Medulla oblongata (tissue), 1 donor: ENCODE measurements around the gene PYGM.

Experiments
- DNase-seq: peaks from one replicate; pipeline ENCODE4 v3.0.0-alpha.2; 2015; ENCODE audit errors: extremely low spot score

Gene PYGM

DNA sequence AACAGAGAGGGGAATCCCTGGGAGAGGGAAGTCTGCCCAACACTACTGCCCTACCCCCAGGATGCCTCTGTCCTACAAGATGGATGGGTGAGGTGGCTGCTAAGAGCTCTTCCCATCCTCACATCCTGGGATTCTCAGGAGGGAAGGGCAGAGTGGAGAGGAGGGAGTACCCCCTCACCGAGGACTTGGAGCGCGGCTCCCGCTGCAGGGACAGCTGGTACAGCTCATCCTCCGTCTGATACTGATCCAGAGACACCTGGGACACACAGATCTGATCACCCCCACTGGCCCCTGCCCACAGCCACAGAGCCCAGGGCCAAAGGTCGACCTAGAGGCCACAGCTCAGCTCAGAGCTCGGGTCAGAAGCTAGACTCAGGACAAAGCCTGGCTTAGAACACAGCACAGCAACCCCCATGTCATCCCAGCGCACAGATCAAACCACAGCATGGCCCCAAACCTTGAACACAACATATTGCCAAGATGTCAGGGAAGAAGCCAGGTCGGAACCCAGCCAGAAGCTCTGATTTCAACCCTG is 24.0 kb downstream of the PYGM start:
- DNase-seq: no peak

DNA sequence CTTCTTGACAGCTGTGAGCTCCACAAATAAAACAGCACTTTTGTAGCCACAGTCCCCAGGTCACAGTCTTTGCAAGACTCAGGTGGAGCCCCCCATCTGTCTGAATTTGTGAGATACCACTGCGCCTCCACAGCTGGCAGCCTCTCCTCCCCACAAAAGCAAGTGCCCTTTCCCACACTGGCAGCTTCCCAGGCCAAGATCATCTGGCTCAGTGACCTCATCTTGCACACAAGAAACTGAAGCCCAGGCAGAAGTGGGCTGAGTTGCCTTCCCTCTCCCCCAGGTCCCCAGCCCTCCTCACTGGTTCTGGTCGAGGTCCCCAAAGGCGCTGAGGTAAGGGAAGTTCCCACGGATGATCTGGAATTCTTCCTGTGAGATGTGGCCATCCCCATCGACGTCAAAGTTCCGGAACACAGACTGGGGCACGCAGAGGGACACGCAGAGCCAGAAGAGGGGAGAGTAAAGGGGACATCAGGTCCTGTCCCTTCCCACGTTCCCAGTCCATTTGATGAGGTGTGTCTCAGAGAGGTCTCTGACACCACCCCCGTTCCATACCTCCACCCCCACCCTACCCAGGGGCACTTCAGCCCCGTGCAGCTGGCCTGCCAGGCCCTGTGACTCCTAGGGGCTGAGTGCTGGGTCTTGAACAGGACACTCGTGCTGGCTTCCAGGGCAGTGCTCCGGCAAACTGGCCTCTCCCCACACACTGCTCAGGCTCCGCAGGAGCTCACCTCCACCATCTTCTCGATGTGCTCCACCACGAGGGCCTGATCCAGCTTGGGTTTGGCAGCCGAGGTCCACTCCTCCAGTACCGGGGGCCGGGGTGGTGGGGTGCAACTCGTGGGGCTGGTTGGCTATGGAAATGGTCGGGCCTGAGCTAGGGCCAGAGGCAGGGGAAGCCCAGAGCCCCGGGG is 24.7 kb downstream of the PYGM start:
- DNase-seq: no peak

DNA sequence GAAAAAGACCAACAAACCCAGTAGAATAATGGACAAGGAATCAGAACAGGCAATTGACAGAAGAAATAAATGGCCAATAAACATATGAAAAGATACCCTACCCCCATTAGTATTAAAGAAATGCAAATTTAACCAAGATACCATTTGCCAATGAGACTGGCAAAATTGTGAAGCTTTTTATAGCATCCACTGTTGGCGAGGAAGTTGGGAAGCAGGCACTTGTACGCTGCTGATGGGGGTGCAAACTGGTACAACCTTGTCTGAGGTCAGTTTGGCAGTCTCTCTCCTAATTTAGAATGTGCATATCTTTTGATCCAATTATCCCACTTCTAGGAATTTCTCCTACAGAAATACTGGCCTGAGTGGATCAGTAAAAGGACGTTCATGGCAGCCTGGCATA is 28.2 kb downstream of the PYGM start:
- DNase-seq: no peak

DNA sequence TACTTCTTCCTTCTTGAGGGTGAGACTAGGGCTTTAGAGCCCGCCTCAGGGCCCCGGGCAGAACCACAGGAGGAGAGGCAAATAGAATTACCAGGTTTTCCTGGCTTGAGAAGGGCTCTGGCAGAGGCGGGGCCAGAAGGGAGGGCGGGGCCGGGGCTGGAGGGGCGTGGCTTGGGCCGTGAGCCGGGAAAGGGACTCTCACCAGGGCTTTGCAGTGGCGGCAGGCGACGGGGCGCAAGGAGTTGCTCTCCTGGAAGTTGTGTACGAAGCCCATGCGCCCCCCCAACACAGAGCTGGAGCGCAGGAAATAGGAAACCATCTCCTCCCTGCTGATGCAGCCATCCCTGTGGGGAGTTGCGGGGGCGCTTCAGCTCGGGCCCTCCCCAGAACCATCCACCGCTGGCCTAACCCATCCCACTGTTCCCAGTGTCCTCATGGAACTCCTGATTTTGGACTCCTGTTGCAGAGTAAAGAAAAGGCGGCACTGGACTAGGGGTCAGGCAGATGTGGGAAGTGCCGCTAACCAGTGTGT is 29.9 kb downstream of the PYGM start:
- DNase-seq: no peak

DNA sequence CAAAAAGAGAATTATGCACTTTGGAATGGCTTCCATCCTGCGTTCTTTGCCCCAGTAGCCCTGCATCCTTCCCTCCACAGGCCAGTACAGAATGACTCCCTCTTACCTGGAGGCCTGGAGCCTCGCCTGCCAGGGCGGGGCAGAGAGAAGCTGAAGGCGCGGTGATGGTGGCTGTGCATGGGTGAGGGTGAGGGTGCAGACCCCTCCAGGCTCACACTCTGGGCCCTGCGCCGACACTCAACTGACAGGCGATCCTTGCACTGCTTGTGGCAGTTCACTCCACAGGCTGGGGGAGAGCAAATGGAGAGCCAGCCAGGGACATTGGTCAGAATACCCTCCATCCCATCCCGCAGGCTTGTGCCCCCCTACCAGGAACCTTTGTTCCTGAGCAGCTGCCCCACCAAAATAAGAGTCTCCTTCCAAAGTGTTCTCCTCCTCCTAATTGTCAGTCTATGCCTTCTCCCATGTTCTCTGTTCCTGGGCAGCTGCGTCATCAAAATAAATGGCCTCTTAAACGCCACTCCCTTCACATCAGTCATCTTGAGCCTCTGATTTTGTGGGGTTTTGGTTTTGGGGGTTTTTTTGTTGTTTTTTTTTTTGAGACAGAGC is 30.9 kb downstream of the PYGM start:
- no peak for DNase-seq

DNA sequence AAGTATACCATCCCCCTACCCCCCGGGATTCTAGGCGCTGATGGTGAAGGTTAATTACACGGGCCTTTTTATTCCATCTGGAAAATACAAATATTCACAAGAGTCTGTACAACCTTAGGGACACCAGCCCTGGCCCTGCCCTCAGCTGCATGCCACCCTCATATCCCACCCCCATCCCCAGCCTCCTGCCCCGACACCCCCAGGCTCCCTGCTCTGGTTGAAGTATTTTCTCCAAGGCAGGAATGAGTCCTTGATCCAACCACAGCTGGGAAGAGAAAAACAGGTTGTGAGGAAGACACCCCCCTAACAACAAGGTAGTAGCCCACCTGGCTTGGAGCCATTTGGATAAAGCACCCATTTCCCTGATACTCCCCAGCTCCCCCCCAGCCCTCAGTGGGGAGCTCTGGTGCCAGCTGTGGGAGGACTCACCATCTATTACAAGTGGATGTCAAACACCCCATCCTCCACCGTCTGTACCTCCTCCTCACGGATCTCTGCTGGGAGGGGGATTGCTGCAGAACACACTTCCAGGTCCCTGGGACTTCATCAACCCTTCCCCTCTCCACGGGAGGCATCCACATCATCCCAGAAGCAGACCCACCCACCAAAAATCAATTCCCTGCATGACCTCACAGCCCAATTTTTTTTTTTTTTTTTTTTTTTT is 32.8 kb downstream of the PYGM start:
- no peak for DNase-seq

DNA sequence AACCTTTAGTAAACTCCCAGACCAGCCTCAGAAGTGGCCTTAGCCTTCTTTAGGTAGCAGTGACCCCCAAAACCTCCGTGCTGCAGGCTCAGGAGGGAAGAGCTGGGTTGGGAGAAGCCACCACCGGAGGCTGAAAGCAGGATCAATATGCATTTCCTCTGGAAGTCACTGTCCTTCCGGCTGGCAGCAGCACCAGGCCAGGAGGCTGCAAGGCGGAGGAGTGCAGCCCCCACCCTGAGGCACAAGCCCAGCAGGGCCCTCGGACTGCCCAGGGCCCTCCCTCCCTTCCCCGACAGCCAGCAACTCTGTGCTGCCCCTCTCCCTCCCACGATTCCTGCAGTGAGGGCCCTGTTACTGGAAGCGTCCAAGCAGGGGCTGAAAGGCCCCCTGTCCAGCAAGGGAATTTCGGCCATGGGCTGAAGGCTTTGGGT is 33.5 kb downstream of the PYGM start:
- no peak for DNase-seq

DNA sequence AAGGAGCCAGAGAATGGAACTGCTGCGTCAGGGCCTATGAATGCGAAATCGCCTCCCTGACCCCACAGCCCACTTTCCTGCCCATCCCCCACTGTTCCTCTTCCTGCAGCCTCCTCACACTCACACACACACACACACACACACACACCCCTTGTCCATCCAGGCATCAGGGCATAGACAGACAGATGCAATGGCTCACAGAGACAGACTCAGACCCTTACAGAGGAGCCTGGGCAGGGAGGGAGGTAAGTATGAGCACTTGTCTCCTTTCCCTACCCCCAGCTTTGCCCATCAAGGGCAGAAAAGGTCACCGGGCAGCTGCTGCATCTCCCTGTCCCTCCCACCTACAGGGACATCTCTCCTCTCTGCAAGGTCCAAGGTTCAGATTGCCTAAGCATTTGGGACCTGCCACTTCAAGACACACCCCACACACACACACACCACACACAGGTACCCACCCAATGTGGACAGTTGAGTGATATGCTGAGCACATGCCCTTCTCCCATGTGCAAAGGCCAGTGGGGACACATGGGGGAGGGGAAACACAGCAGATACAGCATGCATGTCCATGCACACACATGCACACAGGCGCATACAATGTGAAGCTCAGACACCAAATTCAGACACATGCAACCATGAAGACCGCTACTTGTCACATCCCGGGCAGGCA is 34.8 kb downstream of the PYGM start:
- no peak for DNase-seq

DNA sequence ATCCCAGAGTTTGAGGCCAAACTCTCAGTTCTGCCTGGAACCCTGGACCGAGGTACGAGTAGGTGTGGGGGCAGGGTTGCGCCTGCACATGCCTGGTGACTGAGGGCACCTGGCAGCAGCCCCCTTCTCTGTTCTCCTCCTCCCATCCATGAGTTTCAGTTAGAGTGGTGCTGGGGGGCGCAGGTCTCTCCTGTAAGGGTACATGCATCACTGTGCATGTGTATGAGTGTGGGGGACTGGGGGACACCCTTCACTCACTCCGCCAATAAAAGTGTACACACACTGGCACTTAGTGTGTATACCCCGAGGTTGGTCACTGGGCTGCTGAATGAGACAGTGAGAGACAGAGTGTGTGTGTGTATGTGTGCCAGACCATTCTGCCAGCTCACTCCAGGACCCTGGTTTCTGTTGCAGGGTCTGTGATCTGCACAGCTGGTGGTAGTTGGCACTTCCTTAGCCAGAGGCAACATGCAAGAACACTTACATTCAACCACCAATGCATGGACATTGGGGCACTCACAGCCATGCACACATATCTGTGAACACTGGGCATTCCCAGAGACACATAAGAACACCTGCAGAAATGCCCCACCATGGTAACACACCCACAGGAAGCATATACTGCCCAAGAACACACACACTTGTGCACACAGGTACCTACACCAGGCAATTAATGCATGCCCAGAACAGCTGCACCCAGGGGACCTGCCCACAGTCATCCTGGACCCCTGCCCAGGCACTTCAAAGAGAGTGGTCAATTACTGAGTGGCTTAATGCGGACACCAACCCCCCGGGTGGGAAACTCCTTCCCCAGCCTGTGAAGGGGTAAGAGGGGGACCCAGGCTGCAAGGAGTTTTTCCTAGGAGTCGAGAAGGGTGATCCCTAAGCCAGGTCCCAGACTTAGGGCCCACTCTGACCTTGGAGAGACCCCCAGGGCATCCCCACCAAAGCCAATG is 35.6 kb downstream of the PYGM start:
- DNase-seq: no peak

DNA sequence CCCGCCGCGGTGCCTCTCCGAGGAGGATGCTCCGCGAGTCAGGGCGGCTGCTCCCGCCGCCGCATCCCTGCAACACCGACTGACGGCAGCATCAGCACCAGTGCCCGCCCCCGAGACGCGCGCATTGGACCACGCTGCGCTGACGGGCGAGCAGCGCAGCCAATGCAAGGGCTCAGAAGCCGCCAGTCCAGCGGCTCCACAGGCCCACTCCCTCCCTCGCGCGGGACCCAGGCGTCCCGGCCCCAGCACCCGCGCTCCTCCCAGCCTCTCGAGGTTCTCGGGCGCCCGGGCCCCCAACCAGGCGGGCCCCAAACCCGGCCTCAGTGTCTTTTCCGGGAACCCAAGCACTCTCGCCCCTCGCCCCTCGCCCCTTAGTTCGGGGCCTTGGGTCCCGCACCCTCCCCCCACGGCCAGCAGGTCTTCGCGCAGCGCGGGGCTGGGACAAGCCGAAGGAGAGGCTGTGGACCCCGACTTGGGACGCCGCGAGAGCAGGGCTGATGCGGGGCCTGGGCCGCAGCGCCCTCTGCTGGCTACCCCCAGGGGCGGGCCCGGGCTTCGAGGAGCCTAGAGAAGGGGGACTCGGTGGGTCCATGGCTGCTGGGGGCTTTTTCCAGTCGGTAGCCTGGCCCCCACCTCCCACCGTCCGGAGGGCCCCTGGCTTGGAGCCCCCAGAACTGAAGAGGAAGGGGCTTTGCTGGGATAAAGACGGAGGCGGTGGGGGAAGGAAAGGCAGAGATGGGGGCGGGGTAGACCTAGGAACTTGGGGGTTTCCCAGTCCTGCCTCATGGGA is 36.5 kb downstream of the PYGM start, which contains the start of gene NRXN2:
Gene NRXN2 (minus strand): TSS at position 81 of the 790 bp plus-strand sequence. CDS start 9,498 bp downstream, outside the sequence.
- peak; percentile 96 for DNase-seq

DNA sequence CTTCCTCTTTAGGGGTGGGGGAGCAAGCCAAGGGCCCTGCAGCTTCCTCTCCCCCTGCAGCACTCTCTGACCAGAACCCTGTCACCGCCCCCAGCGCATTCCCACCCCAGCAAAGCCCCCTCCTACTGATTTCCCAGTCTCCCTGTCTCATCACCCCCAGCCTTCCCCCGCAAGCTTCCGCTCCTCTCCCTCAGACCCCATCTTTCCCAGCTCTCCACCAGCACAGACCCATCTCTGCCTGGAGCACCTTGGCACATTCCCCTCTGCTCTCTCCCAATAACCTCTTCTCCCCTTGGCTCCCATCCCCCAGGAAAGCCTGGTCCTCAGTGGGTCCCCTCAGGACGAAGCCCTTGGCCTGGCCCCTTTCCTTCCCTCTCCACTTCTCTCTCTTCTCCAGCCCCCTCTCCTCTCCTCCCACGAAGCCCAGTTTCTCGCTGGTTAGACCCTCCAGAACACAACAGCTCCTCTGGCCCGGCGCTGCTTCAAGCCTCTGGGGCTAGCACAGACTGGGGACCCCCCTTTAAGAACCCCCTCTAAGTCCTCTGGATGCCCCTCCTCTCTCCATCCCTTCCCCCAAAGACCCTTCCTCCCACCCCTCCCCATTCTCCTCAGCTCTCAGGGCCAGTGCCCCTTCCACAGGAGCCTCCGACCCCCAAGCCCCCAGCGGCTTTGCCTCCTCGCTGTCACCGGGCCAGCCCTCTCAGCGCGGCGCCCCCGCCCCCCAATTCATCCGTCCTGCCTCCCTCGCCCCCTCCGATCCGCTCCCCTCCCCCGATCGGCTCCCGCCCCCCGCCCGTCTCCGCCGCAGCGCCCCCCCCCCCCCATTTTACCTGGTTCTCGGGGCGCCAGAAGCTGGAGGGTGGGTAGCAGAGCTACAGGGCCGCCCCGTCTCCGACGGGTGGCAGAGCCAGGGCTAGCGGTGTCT is 37.4 kb downstream of the PYGM start:
- DNase-seq: no peak

DNA sequence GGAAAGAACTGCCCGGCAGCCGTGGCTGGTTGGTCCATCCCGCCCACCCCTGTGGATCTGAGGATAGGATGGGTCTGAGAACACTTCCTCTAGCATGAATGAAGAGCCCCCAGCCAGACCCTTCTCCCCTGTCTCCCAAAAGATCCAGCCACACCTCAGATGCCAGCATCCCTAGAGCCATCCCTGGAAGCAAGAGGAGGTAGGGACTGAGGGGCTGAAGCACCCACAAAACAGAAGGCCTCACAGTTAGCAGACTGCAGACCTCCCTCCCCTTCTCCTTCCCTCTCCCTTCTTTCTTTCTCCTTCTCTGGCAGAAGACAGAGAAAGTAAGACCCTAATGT is 38.4 kb downstream of the PYGM start:
- DNase-seq: no peak

DNA sequence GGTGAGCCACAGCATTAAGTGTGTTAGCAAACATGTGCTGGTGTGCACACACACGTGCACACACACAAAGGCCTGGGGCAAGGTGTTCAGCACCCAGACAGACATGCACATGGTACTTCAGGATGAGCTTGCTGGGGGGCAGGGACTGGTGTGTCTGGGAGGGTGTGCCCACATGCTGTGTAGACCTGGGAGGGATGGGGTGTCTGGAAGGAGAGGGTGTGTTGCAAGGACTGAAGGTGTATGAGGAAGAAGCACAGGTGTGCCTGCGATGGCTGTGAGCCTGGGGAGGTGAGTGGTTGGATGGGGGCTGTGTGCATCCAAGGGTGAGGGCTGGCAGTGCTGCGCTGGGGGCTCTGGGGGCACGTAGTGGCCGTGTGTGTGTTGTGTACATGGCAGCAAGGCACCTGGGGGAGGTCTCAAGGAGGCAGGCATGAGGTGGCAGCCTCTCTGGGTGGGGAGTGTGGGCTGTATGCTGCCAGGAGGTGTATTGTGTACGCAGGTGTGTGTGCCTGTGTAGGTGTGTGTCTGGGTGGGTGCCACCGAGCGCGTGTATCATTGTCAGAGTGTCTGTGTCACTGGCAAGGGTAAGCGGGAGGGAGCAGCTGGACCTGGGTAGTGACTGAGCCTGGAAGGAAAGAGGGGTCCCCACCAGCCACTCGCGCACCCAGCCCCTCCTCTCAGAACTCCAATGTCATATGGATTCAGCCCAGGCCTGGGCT is 39.0 kb downstream of the PYGM start:
- no peak for DNase-seq

DNA sequence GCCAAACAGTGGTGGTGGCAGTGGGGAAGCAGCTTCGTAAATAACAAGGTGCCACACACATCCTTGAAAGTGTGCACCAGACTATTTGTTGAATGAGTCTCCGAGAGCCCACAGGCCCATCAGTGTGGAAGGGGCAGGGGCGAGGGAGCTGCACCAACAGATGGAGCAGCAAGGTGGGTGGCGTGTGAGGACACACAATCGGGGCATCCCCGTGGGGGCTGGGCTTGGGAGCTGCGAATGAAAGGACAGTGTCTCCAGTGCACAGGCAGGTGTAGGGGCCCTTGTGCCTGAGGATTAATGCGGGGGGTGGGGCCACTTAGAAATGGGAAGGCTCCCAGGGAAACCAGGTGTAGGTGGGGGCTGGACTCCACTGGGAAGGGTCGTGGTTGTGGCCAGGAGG is 39.6 kb downstream of the PYGM start:
- DNase-seq: no peak

DNA sequence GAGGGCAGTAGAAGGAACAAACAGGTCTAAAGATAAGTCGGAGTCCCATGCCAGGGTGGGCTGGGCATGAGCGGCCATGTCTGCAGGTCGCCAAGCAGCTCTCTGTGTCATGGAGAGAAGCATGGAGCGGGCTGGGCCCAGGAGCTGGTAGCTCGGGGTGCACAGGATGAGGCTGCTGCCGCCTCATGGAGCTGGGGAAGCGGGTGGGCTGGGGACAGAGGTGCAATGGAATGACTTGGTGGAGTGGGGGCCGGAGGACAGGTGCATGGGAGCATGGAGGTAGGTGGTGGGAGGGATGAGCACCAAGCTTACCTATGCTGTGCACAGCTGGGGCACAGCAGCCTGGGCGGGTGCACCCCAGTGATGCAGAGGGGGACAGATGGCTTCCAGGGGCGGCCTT is 40.4 kb downstream of the PYGM start:
- DNase-seq: no peak

DNA sequence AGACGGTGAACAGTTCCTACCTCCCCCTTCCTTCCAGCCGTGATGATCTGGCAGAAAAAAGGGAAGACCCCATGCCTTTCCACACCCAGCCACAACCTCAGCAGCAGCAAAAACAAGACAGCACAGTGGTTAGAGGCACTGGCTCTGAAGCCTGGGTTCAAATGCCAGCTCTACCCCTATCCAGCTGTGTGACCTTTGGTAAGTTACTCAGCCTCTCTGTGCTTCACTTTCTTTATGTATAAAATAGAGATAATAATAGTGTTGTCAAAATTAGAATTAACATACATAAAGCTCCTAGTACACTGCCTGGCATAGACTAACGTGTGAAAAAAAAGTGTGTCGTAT is 41.0 kb downstream of the PYGM start:
- no peak for DNase-seq

DNA sequence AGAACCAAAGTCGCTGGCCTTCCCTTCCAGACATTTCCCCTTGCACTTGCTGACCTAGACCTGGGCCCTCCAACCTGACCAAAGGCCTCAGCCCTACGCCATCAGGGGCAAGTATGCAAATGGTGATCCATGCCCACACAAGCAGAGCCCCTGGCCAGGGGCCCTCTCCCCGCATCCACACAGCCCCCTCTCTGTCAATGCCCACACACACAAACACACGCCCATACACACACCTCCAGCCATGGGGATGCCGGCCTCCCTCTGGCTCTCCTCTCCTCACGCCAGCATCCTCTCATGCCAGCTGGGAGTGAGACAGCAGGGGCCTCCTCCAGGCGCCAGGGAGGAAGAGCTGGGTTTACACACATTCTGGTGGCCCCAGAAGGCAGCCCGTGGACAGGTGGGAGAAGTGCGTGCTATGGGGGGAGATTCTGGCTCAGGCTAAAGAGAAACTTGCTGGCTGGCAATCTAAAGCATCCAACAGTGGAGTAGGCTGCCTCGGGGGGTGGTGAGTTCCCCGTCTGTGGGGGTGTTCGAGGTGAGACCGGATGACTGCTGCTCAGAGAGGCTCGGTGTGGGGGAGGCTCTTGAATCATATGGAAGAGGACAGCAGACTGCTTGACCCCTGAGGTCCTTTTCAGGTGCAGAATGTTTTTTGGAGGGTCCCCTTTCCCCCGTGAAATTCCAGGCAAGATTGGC is 41.5 kb downstream of the PYGM start:
- no peak for DNase-seq

DNA sequence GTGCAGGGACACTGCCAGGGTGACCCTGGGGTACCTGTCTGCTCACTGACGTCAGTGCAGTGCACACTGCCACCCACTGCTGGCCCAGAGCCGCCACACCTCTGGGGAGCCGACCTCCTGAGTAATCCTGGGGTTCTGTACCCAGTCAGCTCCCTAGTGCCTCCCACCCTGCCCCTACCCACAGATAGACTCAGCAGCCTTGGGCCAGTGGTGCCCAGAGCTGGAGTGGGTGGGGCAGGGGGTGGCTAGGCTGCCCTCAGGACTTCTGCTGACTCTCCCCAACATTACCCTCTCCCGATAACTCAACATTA is 42.6 kb downstream of the PYGM start:
- no peak for DNase-seq
